ENCODE measurements around the gene AOAH. TPM values are rescaled to one million over a fixed set of nuclear protein-coding genes. Genes with fewer than 3 reads are reported as not detected.
"Not testable (repeated sequence)": the region's sequence is repeated elsewhere in the genome, so short reads cannot be mapped to it uniquely, and the experiment has no call there.

AOAH gene
- total RNA-seq, 1 experiment from 2014 or later: 0.79 TPM

GRCh38 chr7:36736899-36737211 lies 12.6 kb upstream of the AOAH start:
- no peak for DNase-seq (ENCODE audit: low read depth)

- DNase-seq (ENCODE audit: low read depth): no peak
Measured at GRCh38 chr7:36736090-36736898, 12.0 kb upstream of the AOAH start.

- peak; percentile 63 for DNase-seq (ENCODE audit: low read depth)
Measured at GRCh38 chr7:36735172-36735571, 10.9 kb upstream of the AOAH start.

- DNase-seq (ENCODE audit: low read depth): no peak
Measured at GRCh38 chr7:36734731-36735130, 10.4 kb upstream of the AOAH start.

GRCh38 chr7:36733411-36733810 lies 9.1 kb upstream of the AOAH start:
- DNase-seq (ENCODE audit: low read depth): no peak

GRCh38 chr7:36732806-36733205 lies 8.5 kb upstream of the AOAH start:
- DNase-seq (ENCODE audit: low read depth): peak; percentile 54

- no peak for DNase-seq (ENCODE audit: low read depth)
Measured at GRCh38 chr7:36730046-36730445, 5.8 kb upstream of the AOAH start.

GRCh38 chr7:36728143-36728542 lies 3.8 kb upstream of the AOAH start:
- no peak for DNase-seq (ENCODE audit: low read depth)

GRCh38 chr7:36726806-36727503 lies 2.7 kb upstream of the AOAH start:
- peak; percentile 20 for DNase-seq (ENCODE audit: low read depth)

GRCh38 chr7:36726311-36726710 lies 2.0 kb upstream of the AOAH start:
- no peak for DNase-seq (ENCODE audit: low read depth)

GRCh38 chr7:36724996-36725395 lies 702 bp upstream of the AOAH start:
- DNase-seq (ENCODE audit: low read depth): no peak

- DNase-seq (ENCODE audit: low read depth): no peak
Measured at GRCh38 chr7:36723291-36723690, 1.0 kb downstream of the AOAH start.

GRCh38 chr7:36719083-36719632 lies 5.1 kb downstream of the AOAH start:
- DNase-seq (ENCODE audit: low read depth): no peak

GRCh38 chr7:36717586-36717985 lies 6.7 kb downstream of the AOAH start:
- DNase-seq (ENCODE audit: low read depth): no peak

- DNase-seq (ENCODE audit: low read depth): not testable (repeated sequence)
Measured at GRCh38 chr7:36716802-36717201, 7.5 kb downstream of the AOAH start.

- DNase-seq (ENCODE audit: low read depth): no peak
Measured at GRCh38 chr7:36712015-36712414, 12.3 kb downstream of the AOAH start.

- DNase-seq (ENCODE audit: low read depth): no peak
Measured at GRCh38 chr7:36711256-36711655, 13.0 kb downstream of the AOAH start.

- DNase-seq (ENCODE audit: low read depth): no peak
Measured at GRCh38 chr7:36710186-36710791, 14.0 kb downstream of the AOAH start.

GRCh38 chr7:36708767-36709166 lies 15.5 kb downstream of the AOAH start:
- DNase-seq (ENCODE audit: low read depth): no peak

GRCh38 chr7:36707898-36708297 lies 16.4 kb downstream of the AOAH start:
- no peak for DNase-seq (ENCODE audit: low read depth)

GRCh38 chr7:36707465-36707864 lies 16.8 kb downstream of the AOAH start:
- no peak for DNase-seq (ENCODE audit: low read depth)

- not testable (repeated sequence) for DNase-seq (ENCODE audit: low read depth)
Measured at GRCh38 chr7:36703860-36704259, 20.4 kb downstream of the AOAH start.
